Neutrophil (primary cell): ENCODE results near the gene APBA2.

ENCODE experiments used
- H3K27ac ChIP-seq: fragments of 200-600 bp; sonication (generic); 2 replicates; pipeline ENCODE4 v1.5.1; 2016; ENCODE audit warnings: mild to moderate bottlenecking, moderate library complexity
- H3K27me3 ChIP-seq: fragments of 200-600 bp; sonication (generic); 2 replicates; pipeline ENCODE4 v1.6.0; 2016; ENCODE audit warnings: mild to moderate bottlenecking
- H3K36me3 ChIP-seq: fragments of 200-600 bp; sonication (generic); 2 replicates; pipeline ENCODE4 v1.5.1; 2017
- H3K4me1 ChIP-seq, 2 experiments: fragments of 200-600 bp in 1 of 2; sonication (generic) in 1 of 2; 1 replicate in 1 of 2; 2 replicates in 1 of 2; pipeline versions ENCODE4 v1.5.1 to v1.6.1; 2013 to 2016; ENCODE audit warnings: low read depth in 1 of 2, low read length in 1 of 2, mild to moderate bottlenecking in 1 of 2, moderate library complexity in 1 of 2; ENCODE audit not compliant: control insufficient read depth in 1 of 2, insufficient read depth in 1 of 2
- H3K4me3 ChIP-seq, 2 experiments: fragments of 200-600 bp in 1 of 2; sonication (generic) in 1 of 2; 1 replicate in 1 of 2; 2 replicates in 1 of 2; pipeline ENCODE4 v1.5.1; 2013 to 2016; ENCODE audit warnings: low read depth in 1 of 2, low read length in 1 of 2, mild to moderate bottlenecking in 1 of 2, moderate library complexity in 1 of 2
- H3K9me3 ChIP-seq: fragments of 200-600 bp; sonication (generic); 2 replicates; pipeline ENCODE4 v1.5.1; 2016
- TF ChIP-seq, protein P1 (sequence below): fragments of 200-600 bp; sonication (generic); IDR thresholded peaks from 2 replicates; pipeline ENCODE4 v1.5.1; 2016; ENCODE audit warnings: antibody characterized with exemption

Gene APBA2

DNA sequence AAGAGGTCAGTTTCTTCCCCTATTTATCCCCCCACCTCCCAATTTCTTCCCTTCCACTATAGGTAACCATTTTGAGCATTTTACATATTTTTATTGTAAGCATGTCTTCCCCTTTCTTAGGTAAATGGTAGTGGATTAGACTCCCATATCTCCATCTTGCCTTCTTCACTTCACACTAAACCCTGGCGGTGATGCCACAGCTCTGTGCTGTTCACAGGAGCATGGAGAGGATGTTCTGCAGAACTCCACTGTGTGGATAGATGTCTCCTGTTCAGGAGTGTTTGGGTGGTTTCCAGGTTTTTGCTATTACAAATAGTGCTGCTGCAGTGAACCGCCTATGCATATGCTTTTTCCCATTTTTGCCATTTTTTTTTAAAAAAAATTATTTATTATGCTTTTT is 201.1 kb downstream of the APBA2 start:
- TF ChIP-seq, protein P1, sequence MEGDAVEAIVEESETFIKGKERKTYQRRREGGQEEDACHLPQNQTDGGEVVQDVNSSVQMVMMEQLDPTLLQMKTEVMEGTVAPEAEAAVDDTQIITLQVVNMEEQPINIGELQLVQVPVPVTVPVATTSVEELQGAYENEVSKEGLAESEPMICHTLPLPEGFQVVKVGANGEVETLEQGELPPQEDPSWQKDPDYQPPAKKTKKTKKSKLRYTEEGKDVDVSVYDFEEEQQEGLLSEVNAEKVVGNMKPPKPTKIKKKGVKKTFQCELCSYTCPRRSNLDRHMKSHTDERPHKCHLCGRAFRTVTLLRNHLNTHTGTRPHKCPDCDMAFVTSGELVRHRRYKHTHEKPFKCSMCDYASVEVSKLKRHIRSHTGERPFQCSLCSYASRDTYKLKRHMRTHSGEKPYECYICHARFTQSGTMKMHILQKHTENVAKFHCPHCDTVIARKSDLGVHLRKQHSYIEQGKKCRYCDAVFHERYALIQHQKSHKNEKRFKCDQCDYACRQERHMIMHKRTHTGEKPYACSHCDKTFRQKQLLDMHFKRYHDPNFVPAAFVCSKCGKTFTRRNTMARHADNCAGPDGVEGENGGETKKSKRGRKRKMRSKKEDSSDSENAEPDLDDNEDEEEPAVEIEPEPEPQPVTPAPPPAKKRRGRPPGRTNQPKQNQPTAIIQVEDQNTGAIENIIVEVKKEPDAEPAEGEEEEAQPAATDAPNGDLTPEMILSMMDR = no peak
- Histone ChIP-seq H3K4me3 (no peak overlapping the region), H3K9me3 (no peaks in the 10 kb centered on the region), H3K27me3 (no peaks in the 10 kb centered on the region), H3K4me1 (no peaks in the 10 kb centered on the region), H3K36me3 (no peaks in the 10 kb centered on the region), H3K27ac (no peak overlapping the region)

DNA sequence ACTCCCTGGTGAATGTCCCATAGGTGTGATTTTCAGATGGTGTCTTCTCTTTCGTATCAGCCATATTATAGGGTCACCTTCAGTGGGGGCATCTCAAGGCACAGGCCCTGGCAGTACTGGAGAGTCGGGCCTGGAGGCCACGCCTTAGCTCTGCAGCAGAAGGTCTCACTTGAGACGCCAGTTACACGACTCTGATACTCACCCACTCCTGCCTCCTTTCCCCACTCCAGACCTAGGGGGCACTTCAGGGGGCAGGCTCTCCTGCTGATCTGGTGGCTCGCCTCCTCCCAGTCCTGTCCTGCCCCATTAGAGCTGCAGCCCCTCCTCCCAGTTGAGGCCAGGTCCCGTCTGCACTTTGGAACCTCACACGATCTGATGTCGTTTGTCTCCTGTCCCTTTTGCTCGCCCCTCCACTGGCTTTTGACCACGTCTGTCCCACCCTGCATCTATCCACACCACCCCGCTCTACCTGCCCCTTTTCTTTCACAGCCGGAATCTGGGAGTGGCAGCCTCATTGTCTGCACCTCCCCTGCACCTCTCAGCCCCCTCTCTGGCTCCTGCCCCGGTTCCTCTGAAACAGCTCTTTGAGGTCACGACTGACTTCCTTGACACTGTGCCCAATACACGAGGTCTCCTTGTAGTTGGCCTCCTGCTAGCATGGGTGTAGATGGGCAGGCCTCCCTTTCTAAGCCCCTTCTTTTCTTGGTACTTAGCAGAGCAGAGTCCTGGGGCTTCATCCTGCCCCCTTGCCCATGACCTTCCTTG is 201.9 kb downstream of the APBA2 start:
- no peaks in the 10 kb centered on the region for H3K4me1 ChIP-seq
- no peak overlapping the region for H3K4me3 ChIP-seq
- no peaks in the 10 kb centered on the region for H3K36me3 ChIP-seq
- no peaks in the 10 kb centered on the region for H3K9me3 ChIP-seq
- no peak overlapping the region for H3K27ac ChIP-seq
- TF ChIP-seq, protein P1 = no peak
- H3K27me3 ChIP-seq = no peaks in the 10 kb centered on the region

GRCh38 chr15:29088666-29089065 is 202.9 kb downstream of the APBA2 start:
- TF ChIP-seq, protein P1 = no peak
- no peaks in the 10 kb centered on the region for H3K9me3 ChIP-seq
- no peak overlapping the region for H3K27ac ChIP-seq
- no peak overlapping the region for H3K4me3 ChIP-seq
- H3K4me1 ChIP-seq = no peaks in the 10 kb centered on the region
- no peaks in the 10 kb centered on the region for H3K27me3 ChIP-seq
- no peaks in the 10 kb centered on the region for H3K36me3 ChIP-seq

GRCh38 chr15:29089731-29090616 is 204.2 kb downstream of the APBA2 start:
- H3K9me3 ChIP-seq = no peaks in the 10 kb centered on the region
- H3K4me1 ChIP-seq = no peaks in the 10 kb centered on the region
- no peaks in the 10 kb centered on the region for H3K27me3 ChIP-seq
- no peaks in the 10 kb centered on the region for H3K36me3 ChIP-seq
- TF ChIP-seq, protein P1 = no peak
- H3K27ac ChIP-seq = no peak overlapping the region
- H3K4me3 ChIP-seq = no peak overlapping the region

DNA sequence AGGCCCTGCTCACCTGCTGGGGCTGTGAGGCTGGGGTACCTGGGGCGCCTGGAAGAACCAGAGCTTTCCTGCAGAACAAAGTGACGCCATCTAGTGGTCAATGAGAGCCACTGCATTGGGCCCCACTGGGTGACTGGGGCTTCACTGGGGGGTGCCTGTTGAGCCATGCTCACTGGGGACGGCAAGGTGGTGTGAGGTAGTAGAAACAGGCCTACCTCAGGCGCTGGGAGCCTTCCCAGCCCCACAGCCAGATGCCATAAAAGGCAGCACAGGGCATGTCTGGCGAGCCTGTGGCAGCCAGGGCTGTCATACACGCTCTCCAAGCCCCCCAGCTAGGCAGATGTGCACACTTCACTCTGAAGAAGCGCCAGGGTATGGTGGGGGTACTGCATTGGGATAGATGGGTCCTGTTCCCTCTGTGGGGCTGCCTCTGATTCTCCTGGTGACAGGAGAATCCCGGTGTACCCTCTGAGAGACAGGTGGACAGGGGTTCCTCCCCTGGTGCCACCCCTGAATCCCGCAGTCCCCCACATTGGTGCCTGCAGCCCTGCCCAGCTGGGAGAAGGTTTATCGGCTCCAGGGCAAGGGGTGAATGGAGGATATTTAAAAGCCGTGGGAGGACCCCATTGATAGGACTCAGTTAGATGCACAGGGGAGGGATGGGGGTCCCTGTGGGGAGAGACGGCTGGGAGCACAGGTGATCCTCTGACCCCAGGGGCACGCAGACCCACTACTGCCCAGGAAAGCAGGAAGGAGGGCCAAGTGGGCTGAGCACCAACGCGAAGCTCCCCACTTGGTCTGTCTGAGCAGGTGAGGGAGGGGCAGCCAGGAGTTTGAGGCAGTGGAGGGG is 205.1 kb downstream of the APBA2 start:
- no peaks in the 10 kb centered on the region for H3K27me3 ChIP-seq
- H3K9me3 ChIP-seq = no peaks in the 10 kb centered on the region
- no peaks in the 10 kb centered on the region for H3K4me1 ChIP-seq
- TF ChIP-seq, protein P1 = peak; percentile 36
- H3K4me3 ChIP-seq = no peak overlapping the region
- H3K27ac ChIP-seq = no peak overlapping the region
- H3K36me3 ChIP-seq = no peaks in the 10 kb centered on the region
